ENCODE data around the gene FRMPD4. TPM values are rescaled to one million over a fixed set of nuclear protein-coding genes. Genes with fewer than 3 reads are reported as not detected.

FRMPD4 gene
- total RNA-seq, 2 experiments from 2014 or later: not detected

DNA sequence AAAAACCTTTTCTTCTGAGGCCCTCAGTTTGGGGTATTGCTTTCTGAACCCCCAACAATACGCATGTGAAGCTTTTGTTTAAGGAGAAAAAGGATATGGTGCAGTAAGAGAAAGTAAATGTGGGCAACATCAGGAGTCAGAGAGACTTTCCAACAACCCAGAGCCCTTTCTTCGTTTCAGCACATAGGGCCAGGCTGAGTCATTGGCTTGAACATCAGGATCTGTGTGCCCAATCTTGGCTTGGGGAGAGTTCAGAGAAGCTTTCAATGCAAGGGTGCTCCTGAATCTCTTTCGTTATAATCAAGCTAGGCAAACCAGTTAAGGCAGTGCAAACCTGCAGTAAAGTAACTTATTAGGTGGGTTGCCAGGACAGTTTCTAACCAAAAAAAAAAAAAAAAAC is 191.2 kb downstream of the FRMPD4 start:
- no peak overlapping the region for H3K27ac Mint-ChIP-seq
- no peaks in the 10 kb centered on the region for H3K27me3 Mint-ChIP-seq
- POLR2A ChIA-PET: no interaction called here
- no peaks in the 10 kb centered on the region for H3K36me3 Mint-ChIP-seq (ENCODE audit: low read depth)
- TF ChIP-seq, protein P1, sequence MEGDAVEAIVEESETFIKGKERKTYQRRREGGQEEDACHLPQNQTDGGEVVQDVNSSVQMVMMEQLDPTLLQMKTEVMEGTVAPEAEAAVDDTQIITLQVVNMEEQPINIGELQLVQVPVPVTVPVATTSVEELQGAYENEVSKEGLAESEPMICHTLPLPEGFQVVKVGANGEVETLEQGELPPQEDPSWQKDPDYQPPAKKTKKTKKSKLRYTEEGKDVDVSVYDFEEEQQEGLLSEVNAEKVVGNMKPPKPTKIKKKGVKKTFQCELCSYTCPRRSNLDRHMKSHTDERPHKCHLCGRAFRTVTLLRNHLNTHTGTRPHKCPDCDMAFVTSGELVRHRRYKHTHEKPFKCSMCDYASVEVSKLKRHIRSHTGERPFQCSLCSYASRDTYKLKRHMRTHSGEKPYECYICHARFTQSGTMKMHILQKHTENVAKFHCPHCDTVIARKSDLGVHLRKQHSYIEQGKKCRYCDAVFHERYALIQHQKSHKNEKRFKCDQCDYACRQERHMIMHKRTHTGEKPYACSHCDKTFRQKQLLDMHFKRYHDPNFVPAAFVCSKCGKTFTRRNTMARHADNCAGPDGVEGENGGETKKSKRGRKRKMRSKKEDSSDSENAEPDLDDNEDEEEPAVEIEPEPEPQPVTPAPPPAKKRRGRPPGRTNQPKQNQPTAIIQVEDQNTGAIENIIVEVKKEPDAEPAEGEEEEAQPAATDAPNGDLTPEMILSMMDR (IDR thresholded peaks at IDR 0.05): no peak
- no peaks in the 10 kb centered on the region for H3K4me1 Mint-ChIP-seq (ENCODE audit: low read depth)
- no peak overlapping the region for H3K4me3 Mint-ChIP-seq
- H3K9me3 Mint-ChIP-seq: no peaks in the 10 kb centered on the region
- intact Hi-C loops (cut with micrococcal nuclease): no loop called here
- ATAC-seq (no peak), DNase-seq (no peak)
- CTCF ChIA-PET: no interaction called here

DNA sequence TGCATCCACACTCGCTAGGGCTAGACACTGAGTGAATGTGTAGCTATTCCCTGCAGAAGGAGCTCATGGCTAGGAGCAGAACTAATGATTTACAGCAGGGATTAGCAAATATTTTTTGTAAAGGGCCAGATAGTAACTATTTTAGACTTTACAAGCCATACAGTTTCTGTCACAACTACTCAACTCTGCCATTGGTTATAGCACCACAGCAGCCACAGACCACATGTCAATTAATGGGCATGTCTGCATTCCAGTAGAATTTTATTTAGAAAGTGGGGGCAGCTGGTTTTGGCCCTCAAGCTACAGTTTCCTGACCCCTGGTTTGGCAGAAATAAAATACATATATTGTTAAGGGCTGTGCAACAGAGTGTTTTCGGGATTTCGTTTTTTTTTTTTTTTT is 192.6 kb downstream of the FRMPD4 start:
- Mint-ChIP-seq H3K27ac (no peak overlapping the region), H3K4me3 (no peak overlapping the region), H3K4me1 (ENCODE audit: low read depth) (no peaks in the 10 kb centered on the region), H3K9me3 (no peaks in the 10 kb centered on the region), H3K36me3 (ENCODE audit: low read depth) (no peaks in the 10 kb centered on the region), H3K27me3 (no peaks in the 10 kb centered on the region)
- TF ChIP-seq, protein P1 (IDR thresholded peaks at IDR 0.05): no peak
- POLR2A ChIA-PET: no interaction called here
- ATAC-seq: no peak
- intact Hi-C loops (cut with micrococcal nuclease): no loop called here
- DNase-seq: no peak
- CTCF ChIA-PET: no interaction called here

DNA sequence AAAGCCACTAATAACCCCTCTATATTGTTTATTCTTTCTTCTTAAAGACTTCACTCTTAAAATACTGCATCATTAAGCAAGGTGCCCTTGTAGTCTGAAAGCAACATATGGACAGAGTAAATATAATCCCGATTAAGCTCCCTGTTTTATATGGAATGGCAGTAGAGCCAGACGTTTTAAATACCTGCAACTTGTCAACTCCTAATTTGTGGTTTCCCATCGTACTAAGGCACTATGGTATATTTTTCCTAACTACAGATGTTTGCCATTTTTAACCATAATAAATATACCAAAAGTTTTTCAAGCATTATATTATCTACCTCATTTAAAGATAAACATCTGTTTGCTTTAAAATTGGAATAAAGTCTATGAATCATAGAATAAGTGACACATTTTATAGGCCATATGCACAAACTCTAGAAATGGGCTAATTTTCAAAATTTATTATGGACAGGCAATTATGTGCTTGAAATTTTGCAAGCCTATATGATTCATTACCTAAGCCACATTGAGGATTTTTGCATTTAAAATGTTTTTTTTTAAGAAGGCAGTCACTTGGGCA is 194.6 kb downstream of the FRMPD4 start:
- Mint-ChIP-seq H3K4me3 (no peak overlapping the region), H3K9me3 (no peaks in the 10 kb centered on the region), H3K36me3 (ENCODE audit: low read depth) (no peaks in the 10 kb centered on the region), H3K27ac (no peak overlapping the region), H3K4me1 (ENCODE audit: low read depth) (no peaks in the 10 kb centered on the region), H3K27me3 (no peaks in the 10 kb centered on the region)
- TF ChIP-seq, protein P1 (IDR thresholded peaks at IDR 0.05): no peak
- no peak for DNase-seq
- ChIA-PET POLR2A (no interaction called here), CTCF (no interaction called here)
- intact Hi-C loops (cut with micrococcal nuclease): no loop called here
- no peak for ATAC-seq

DNA sequence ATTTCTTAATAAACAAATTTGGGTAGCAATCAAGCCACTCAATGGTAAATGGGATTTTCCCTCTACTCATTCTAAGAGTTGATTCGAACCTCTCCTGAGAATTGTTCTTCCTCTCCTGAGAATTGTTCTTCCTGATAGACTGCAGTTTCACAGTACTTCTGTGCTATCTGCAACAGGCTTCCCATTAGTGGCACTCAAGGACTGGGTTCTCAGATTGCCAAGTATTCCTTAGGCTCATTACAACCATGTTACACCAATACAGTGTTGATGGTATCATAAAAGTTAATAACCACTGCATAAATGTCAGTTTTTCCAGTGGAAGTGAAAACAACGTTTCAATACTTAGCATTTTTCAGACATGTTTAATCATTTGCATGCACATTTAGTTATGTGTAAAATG is 201.6 kb downstream of the FRMPD4 start:
- Mint-ChIP-seq H3K4me1 (ENCODE audit: low read depth) (no peaks in the 10 kb centered on the region), H3K27me3 (no peaks in the 10 kb centered on the region), H3K4me3 (no peak overlapping the region), H3K27ac (no peak overlapping the region), H3K36me3 (ENCODE audit: low read depth) (no peaks in the 10 kb centered on the region), H3K9me3 (no peaks in the 10 kb centered on the region)
- DNase-seq (no peak), ATAC-seq (no peak)
- ChIA-PET POLR2A (no interaction called here), CTCF (no interaction called here)
- intact Hi-C loops (cut with micrococcal nuclease): no loop called here
- TF ChIP-seq, protein P1 (IDR thresholded peaks at IDR 0.05): no peak

DNA sequence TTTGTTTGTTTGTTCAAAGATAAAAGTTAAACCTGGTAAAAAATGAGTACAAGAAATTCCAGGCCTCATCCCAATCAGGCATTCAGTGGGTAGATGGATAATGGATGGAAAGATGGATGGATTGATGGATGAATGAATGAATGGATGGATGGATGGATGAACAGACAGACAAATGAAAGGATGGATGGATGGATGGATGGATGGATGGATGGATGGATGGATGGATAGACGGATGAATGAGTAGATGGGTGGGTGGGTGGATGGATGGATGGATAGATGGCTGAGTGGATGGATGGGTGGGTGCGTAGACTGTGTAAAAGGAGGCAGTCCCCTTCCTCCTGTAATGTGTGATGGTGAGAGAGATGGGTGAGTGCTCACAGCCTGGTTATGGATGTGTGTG is 206.7 kb downstream of the FRMPD4 start:
- Mint-ChIP-seq H3K27ac (no peak overlapping the region), H3K4me1 (ENCODE audit: low read depth) (no peaks in the 10 kb centered on the region), H3K9me3 (no peaks in the 10 kb centered on the region), H3K27me3 (peaks cover 1% of the 10 kb centered on the region), H3K36me3 (ENCODE audit: low read depth) (no peaks in the 10 kb centered on the region), H3K4me3 (no peak overlapping the region)
- intact Hi-C loops (cut with micrococcal nuclease): no loop called here
- TF ChIP-seq, protein P1 (IDR thresholded peaks at IDR 0.05): no peak
- no peak for ATAC-seq
- no peak for DNase-seq
- CTCF ChIA-PET: no interaction called here
- POLR2A ChIA-PET: no interaction called here

Measured in activated CD8-positive, alpha-beta T cell treated with anti-CD3 and anti-CD28 coated beads for 36 hours (primary cell).